GM15510 (cell line): ENCODE data around the gene SNX27.

Experiments used
- POLR2A ChIP-seq: IDR thresholded peaks from 3 replicates; pipeline ENCODE4 v1.6.1; 2011; ENCODE audit warnings: borderline replicate concordance; ENCODE audit not compliant: insufficient read length; ENCODE audit errors: extremely low read depth

Gene SNX27

DNA sequence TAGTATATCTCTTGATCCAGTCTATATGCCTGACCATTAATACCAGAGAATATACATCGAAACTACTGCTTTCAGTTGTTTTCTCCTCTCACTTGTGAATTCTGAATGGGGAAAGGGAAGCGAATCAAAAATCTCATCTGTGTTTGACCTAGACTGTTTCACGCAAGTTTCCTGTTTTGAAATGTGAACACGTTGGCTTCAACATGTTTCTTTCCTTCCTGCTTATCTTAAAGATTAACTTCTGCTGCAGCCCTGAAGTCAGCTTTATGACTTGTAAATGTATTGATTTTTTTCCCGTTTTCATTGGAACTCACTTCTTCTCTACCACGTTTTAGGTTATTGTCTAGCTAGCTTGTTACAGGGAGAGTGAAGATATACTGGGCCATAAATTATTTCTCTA, 49.9 kb downstream of the SNX27 start:
- no peak for TF ChIP-seq POLR2A

DNA sequence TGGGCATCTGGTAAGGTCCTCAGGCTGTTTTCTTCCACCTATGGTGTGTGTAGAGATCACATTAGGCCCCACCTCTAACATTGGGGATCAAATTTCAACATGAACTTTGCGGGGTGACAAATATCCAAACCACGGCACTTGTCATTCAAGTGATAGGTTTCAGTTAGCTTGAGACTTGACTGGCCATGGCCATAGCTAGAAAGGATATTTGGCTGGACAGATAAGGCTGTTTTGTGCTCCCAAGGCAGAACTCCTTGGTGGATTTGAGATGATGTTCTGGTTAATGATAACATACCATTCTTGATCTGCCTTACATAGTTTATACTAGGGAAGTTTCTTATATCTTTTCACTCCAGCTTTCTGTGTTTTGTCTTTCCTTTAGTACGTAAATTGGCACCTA, 56.2 kb downstream of the SNX27 start:
- TF ChIP-seq POLR2A: no peak

DNA sequence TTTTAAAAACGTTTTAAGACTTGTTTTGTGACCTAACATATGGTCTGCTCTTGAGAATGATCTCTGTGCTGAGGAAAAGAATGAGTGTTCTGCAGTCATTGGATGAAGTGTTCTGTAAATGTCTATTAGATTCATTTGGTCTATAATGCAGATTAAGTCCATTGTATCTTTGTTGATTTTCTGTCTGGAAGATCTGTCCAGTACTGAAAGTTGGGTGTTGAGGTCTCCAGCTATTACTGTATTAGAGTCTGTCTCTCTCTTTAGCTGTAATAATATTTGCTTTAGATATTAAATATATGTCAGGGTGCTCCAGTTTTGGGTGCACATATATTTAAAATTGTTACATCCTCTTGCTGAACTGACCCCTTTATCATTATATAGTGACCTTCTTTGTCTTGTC, 61.6 kb downstream of the SNX27 start:
- TF ChIP-seq POLR2A: no peak

DNA sequence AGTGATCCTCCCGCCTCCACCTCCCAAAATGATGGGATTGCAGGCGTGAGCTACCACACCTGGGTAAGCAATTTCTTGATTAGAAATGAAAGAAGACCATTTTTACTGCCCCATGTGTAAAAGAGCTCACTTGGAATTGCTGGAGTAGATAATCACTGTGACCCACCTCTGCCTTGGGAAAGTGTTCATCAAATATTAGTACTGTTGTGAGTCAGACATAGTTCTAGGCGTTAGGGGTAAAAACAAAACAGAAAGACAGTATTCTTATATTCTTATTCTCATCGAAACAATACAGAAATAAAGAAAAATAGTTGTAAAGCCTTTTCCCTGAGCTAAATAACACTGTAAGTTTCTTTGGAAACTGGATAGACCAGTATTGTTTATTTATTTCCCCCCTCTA, 68.5 kb downstream of the SNX27 start:
- TF ChIP-seq POLR2A: no peak

DNA sequence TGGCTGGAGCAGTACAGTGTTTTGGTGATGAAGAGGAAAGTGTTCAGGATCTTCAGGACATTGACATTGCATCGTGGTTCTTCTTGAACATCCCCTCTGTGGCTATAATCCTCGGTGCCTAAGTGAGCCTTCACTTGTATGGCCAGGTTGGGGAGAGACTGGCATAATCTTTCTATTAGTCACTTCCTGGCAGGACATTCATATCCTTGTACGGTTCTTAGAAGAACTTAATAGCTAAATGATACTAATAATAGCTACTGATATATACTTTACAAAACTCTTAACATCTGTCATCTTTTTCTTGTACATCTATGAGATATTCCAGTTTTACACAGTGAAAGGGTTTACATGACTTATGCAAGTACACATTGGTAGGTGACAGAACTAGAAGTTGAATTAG, 69.0 kb downstream of the SNX27 start:
- no peak for TF ChIP-seq POLR2A

DNA sequence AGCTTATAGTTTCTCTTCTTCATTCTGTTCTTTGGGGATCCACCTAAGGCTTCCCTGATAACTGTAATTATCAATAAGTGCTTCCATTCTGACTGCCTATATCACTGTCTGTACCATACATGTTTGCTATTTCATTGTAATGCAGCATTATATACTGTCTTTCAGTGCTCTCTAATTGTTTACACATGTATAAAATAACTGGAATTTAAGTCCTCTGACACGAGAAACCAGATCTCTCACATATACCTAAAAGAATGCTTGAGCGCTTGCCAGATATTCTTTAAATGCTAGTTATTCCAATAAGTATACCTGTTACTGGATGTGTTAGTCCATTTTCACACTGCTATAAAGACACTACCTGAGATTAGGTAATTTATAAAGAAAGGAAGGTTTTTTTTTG, 70.1 kb downstream of the SNX27 start:
- TF ChIP-seq POLR2A: no peak

DNA sequence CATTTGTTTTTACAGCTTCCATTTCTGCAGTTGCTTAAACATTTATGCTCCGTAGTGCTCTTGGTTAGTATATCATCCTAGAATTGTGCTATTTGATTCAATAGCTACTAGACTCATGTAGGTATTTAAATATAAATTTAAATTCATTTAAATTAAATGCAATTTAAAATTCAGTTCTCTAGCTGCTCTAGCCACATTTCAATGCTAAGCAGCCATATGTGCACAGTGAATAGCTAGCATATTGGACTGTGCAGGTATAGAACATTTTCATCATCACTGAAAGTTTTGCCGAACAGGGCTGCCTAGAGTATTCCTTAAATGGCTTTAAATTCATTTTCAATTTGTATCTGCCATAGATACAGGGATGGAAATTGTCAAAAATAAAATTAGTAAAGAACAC, 72.3 kb downstream of the SNX27 start:
- TF ChIP-seq POLR2A: no peak

DNA sequence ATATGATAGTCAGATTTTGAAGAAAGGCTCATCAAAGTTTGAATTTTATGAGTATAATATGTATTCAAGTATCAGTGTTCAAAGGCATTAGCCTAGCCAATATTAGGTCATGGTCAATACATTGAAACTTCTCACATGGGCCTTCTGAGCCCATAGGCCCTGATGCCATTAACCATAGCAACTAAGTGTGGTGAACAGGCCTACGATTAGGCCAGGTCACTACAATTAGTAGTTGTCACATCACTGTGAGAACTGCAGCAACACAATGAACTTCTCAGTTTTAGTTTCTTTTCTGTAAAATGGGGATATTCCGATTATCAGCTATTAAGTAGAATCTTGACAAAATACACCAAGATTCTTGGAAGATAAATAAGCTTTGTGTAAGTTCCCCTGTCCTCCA, 74.7 kb downstream of the SNX27 start:
- no peak for TF ChIP-seq POLR2A

DNA sequence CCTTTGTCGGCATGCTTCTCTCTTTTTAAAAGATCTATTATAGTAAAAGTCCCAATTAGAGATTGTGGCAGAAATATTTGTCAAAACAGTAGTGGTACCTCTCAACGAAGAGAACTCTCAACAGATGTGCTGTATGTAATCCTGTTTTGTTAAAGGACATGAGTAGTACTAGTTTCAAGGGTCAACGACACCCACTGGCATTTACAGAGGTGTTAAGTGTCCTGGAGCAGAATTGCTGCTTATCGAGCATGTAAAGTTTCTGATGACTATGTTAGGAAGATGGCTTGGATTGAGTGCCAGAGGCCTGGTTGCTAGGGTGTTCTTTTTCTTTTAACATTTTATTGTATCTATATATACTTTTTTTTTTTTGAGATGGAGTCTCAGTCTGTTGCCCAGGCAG, 77.6 kb downstream of the SNX27 start:
- no peak for TF ChIP-seq POLR2A

DNA sequence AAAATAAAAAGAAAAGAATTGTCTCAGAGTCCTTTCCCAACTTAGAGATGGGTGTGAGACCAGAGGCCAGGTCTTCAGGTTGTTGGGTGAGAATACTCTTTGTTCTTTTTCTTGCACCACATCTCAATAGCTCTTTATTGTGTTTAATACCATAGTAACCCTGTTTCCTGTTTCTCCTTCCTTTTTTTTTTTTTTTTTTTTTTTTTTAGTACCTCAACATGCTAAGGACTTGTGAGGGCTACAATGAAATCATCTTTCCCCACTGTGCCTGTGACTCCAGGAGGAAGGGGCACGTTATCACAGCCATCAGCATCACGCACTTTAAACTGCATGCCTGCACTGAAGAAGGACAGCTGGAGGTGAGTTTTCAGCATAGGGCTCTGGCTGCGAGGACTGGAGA, 80.4 kb downstream of the SNX27 start:
- no peak for TF ChIP-seq POLR2A

DNA sequence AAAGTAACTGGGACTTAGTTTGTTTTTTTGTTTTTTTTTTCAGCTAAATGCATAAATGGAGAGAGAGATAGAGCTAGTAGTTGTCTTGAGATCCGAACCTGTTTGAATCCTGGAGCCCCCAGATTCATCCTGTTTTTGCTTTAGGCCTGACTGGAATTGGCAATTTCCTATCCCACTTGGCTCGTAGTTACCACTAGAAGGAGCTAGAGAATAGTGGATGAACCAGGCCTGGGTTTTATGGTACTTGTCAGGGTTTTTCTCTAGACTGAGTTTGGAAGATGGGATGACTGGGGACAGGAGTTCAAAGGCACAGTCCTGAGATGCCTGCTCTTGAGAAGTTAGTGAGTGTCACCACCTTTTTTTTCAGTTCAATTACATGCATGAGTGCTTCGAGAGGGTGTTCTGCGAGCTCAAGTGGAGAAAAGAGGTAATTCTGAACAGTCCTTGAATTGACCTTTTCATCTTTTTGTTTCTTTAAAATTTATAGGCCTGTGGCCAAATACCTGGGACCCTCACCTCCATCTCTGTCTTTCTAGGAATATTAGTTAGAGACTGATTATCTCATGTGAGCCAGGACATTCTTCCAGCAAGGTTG, 81.3 kb downstream of the SNX27 start:
- TF ChIP-seq POLR2A: no peak

DNA sequence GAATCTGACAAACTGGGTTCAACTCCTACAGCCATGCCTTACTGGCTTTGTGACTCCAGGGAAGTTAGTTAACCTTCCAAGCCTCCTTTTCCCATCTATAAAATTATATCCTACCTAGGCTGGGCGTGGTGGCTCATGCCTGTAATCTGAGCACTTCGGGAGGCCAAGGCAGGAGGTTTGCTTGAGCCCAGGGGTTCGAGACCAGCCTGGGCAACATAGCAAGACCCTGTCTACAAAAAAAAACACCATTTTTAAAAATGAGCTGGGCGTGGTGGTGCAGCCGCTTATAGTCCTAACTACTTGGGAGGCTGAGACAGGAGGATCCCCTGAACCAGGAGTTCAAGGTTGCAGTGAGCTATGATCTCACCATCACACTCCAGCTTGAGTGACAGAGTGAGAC, 89.7 kb downstream of the SNX27 start:
- TF ChIP-seq POLR2A: no peak

DNA sequence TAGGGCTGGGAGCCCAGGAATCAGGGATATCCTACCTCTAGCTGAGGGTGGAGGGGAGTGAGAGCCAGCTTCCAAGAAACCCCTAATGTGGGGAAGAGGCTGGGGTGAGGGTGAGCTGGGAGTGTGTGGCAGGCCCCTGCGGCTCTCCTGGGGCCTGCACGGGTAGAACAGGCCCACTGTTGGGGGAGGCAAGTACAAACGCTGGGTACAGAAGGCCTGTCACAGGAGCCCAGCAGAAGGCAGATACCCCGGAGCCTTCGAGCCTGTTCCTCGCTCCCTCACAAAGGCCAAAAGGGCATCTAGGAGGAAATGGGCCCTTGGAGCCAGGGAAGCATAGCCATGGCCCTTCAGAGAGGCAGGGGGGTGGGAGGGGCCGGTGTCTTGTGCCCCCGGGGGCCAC, 91.1 kb downstream of the SNX27 start:
- TF ChIP-seq POLR2A: no peak

DNA sequence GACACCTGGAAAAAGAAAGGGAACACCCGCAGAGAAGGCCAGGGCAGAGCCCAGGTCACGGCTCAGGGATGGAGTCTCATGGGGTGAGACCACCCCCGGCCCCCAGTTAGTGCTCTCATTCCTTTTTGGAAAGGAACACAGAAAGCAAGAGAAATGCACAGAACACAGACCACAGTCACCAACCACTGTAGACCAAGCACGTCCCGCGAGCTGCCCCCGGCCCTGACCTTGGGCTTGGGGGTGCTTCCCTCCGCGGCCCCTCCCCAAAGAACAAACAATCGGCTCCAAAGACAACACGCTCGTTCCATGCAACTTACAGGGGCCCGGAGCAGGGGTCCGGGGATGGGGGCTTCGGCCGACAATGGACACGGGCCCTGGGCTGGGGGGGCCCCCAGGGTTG, 92.0 kb downstream of the SNX27 start:
- no peak for TF ChIP-seq POLR2A

DNA sequence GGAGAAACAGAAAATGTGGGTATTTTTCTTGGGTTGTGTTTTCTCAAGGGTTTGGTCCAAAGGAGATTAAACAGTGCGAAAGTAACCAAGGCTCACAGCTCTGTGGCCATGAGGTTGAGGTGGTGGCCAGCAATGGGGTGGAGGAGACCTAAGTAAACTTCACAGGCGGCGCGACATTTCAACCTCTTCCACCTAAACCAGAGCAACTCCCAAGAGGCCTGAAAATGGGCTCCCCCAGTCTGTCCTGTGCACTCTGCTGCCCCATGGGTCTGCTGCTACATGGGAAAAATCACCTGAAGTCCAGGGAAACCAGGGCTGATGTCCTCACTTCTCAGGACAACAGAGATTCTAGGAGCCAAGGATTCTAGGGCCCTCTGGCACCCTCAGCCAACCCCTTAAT, 92.4 kb downstream of the SNX27 start:
- TF ChIP-seq POLR2A: no peak

DNA sequence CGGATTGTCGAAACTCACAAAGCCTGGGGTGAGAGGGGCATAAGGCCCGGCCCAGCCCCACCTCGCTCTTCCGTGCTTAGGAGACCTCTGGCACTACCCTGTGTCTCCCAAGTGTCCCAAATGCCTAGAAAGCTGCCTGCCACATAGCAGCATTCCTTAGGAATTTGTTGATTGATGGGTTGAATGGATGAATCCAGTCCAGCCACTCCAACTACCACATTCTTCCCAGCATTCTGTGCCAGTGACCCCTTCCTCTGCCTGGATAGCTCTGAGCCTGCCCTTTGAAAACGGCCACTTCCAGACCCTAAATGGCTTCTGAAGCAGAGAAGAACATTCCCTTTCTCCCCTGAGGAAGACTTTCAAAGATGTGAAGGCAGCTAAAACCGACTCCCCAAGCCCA, 93.3 kb downstream of the SNX27 start:
- TF ChIP-seq POLR2A: no peak
